Choroid plexus epithelial cell (primary cell): ENCODE measurements around the gene ECPAS.
"Not testable (repeated sequence)": the region's sequence is repeated elsewhere in the genome, so short reads cannot be mapped to it uniquely, and the experiment has no call there.

Experiments used
- DNase-seq: peaks from one replicate; pipeline ENCODE4 v3.0.0-alpha.2; 2010; ENCODE audit warnings: low read depth
- H3K4me3 ChIP-seq: 2 replicates; pipeline ENCODE4 v1.5.1; 2011; ENCODE audit warnings: low read depth, mild to moderate bottlenecking, control low read depth, low read length, moderate library complexity
- CTCF ChIP-seq: conservative IDR thresholded peaks from 2 replicates; pipeline ENCODE4 v1.5.1; 2011; ENCODE audit warnings: low read depth, mild to moderate bottlenecking, control low read depth, inconsistent platforms, low read length, moderate library complexity

The ECPAS gene

DNA sequence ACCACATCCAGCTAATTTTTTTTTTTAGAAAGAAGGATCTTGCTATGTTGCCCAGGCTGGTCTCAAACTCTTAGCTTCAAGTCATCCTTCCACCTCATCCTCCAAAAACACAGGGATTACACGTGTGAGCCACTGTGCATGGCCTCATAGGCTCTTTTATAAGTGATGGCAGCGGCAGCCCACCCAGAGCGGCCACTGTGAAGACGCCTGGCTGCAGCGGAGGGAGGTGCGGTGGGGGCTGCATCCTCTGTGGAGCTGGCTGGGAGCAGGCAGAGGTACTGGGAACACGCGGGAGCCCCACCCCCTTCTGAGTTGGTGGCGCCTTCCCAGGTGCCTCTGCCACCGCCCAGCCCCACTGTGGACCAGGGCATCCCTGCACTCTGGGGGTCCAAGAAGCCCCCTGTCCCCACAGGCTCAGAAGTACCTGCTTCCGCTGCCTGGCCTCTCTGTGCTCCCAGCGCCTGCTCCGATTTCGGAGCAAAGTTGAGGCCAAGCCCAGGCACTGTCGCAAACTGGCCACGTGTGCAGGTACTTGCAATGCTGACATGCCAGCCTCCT is 16.9 kb upstream of the ECPAS start:
- DNase-seq, result no peak
- no peak overlapping the region for H3K4me3 ChIP-seq
- no peak for TF ChIP-seq CTCF

DNA sequence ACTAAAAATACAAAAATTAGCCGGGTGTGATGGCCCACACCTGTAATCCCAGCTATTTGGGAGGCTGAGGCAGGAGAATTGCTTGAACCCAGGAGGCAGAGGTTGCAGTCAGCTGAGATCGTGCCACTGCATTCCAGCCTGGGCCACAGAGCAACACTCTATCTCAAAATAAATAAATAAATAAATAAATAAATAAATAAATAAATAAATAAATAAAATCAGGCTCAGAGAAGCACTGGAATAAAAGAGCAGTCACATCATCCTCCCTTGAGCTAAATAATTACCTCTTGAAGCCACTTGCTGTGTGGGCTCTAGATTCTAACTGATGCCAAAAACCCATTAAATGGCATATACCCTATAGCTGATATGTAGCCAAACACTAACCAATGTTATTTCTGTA is 13.0 kb upstream of the ECPAS start:
- H3K4me3 ChIP-seq, DNase-seq: not testable (repeated sequence)

GRCh38 chr9:111484572-111484894 is 350 bp upstream of the ECPAS start:
- H3K4me3 ChIP-seq, result peak overlapping the region; percentile 95
- no peak for TF ChIP-seq CTCF
- no peak for DNase-seq

- DNase-seq, result no peak
- H3K4me3 ChIP-seq, result peak overlapping the region; percentile 95
- no peak for TF ChIP-seq CTCF
Measured at GRCh38 chr9:111483439-111483857, 735 bp downstream of the ECPAS start.

DNA sequence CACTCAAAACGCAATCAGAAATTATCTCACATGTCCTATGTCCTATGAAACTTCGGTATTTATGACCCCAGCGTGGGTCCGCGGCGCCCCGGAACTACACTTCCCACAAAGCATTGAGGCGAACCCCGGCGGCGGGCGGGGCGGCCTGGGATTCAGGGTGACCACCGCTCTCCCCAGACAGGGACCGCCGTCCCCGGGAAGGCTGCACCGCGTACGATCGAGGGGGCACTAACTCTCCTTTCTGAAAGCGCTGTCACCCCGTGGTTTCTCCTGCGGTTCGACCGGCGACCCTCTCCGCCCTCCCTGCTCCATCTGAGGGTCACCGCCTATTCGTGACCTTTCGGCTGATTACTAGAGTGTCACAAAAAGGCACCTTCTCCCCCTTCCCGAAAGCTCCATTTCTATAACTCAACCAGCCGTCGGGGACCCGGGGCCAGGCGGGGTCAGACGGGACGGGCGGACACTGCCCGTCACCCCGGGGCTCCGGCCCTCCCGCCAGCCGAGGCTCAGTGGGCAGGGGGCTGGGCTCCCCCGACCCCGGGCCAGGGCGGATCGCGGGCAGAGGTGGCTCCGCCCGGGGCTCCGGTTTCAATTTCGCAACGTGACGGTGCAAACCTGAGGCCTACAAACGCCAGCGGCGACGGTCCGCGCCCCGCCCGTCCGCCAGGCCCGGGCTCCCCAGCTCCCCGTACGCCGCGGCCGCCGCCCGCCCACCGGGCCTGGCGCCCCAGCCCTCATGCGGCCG is 1.3 kb downstream of the ECPAS start:
- no peak for TF ChIP-seq CTCF
- DNase-seq, result peak; percentile 74
- H3K4me3 ChIP-seq, result peak overlapping the region; percentile 95

- DNase-seq, result peak; percentile 81
- TF ChIP-seq CTCF, result peak; percentile 1
Measured at GRCh38 chr9:111481885-111482636, 2.1 kb downstream of the ECPAS start.

GRCh38 chr9:111477677-111478076 is 6.5 kb downstream of the ECPAS start:
- no peak for DNase-seq
- no peak overlapping the region for H3K4me3 ChIP-seq
- TF ChIP-seq CTCF, result no peak

More at GRCh38 chr9:111481885-111482636, 2.1 kb downstream of the ECPAS start:
- peak overlapping the region; percentile 95 for H3K4me3 ChIP-seq
